Prostate gland (tissue), 2 donors: ENCODE measurements around the gene PKMYT1. TPM values are rescaled to one million over a fixed set of nuclear protein-coding genes. Genes with fewer than 3 reads are reported as not detected.
A peak's percentile ranks its signal among the peaks of the same experiment; 100 is the strongest.

Experiments
- DNase-seq: peaks from one replicate; pipeline ENCODE4 v3.0.0-alpha.2; 2019; ENCODE audit warnings: low spot score
- H3K27ac ChIP-seq, 2 donors: fragments of 200-600 bp; sonication (generic); 2 replicates each; pipeline ENCODE4 v1.5.1; 2017 to 2019
- H3K27me3 ChIP-seq: fragments of 200-600 bp; sonication (generic); replicated peaks from 2 replicates; pipeline ENCODE4 v1.5.1; 2019; ENCODE audit not compliant: insufficient read depth
- H3K36me3 ChIP-seq, 2 donors: fragments of 200-600 bp; sonication (generic); 1 replicate in 1 of 2; 2 replicates in 1 of 2; pipeline versions ENCODE4 v1.5.1 to v1.8.1; 2017 to 2019
- H3K4me1 ChIP-seq: fragments of 200-600 bp; sonication (generic); replicated peaks from 2 replicates; pipeline ENCODE4 v1.5.1; 2019
- H3K4me3 ChIP-seq, 2 donors: fragments of 200-600 bp; sonication (generic); 2 replicates each; pipeline ENCODE4 v1.5.1; 2017 to 2019
- H3K9me3 ChIP-seq: fragments of 200-600 bp; sonication (generic); 2 replicates; pipeline ENCODE4 v1.5.1; 2017
- CTCF ChIP-seq, 4 experiments: fragments of 200-600 bp in 2 of 4; fragments of 450-650 bp in 2 of 4; sonication (generic) in 2 of 4; IDR thresholded peaks; 1 replicate in 3 of 4; 2 replicates in 1 of 4; pipeline ENCODE4 v1.5.1; 2016 to 2019; ENCODE audit warnings: antibody characterized with exemption in 4 of 4, mild to moderate bottlenecking in 2 of 4, moderate library complexity in 2 of 4
- POLR2A ChIP-seq: fragments of 450-650 bp; IDR thresholded peaks from one replicate; pipeline ENCODE4 v1.6.1; 2016; ENCODE audit warnings: antibody characterized with exemption, mild to moderate bottlenecking
- POLR2AphosphoS5 ChIP-seq: sonication (generic); formaldehyde crosslinking; IDR thresholded peaks from one replicate; pipeline ENCODE4 v1.6.1; 2017; ENCODE audit warnings: antibody characterized with exemption
- WGBS: methylation state at CpG from one replicate; pipeline ENCODE4 v1.1.5; 2018; 5-methylcytosine and 5-hydroxymethylcytosine counted together
- intact Hi-C: fragments of 100-400 bp; cut with DNase I; formaldehyde crosslinking; loops from one replicate; pipeline ENCODE4 v1.14.2; 2022
- total RNA-seq, 2 donors: library from RNA; depleted of rRNA; stranded (reverse); fragments of >200 nt; gene quantifications; one replicate each; pipeline ENCODE4 v1.1.0, GENCODE V29; 2016

Gene PKMYT1
- total RNA-seq, 2 donors from 2014 or later: 4.1 to 25.5 TPM

DNA sequence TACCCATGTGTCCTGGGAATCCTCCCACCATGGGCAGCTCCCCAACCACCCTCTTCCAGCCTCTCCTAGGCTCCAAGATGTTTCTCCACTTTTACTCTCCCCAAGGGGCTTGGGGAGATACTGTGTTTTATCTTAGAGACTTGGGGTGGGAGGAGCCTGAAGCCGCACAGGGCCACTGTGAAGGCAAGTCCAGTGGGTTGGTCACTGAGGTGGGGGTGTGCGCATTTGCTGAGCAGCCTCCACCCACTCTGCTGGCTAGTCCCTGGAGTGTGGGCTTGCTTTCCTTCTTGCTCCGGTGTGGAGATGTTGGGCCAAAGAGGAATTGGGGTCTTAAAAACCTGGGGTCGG lies 28.4 kb upstream of the PKMYT1 start:
- 73% methylated on average over 4 of the region's 4 CpGs for WGBS
- Histone ChIP-seq H3K4me3 (no peak overlapping the region), H3K36me3 (no peaks in the 10 kb centered on the region), H3K27ac (no peak overlapping the region), H3K4me1 (peaks cover 7% of the 10 kb centered on the region), H3K9me3 (no peaks in the 10 kb centered on the region), H3K27me3 (no peaks in the 10 kb centered on the region)
- TF ChIP-seq POLR2AphosphoS5 (no peak), POLR2A (no peak), CTCF (IDR thresholded peaks at IDR 0.05) (no peak)
- intact Hi-C loops: no loop called here
- no peak for DNase-seq

- Histone ChIP-seq H3K4me1 (peaks cover 7% of the 10 kb centered on the region), H3K27me3 (no peaks in the 10 kb centered on the region), H3K27ac (no peak overlapping the region), H3K9me3 (no peaks in the 10 kb centered on the region), H3K36me3 (no peaks in the 10 kb centered on the region), H3K4me3 (no peak overlapping the region)
- 33% methylated on average over 17 of the region's 17 CpGs for WGBS
- TF ChIP-seq CTCF (IDR thresholded peaks at IDR 0.05) (no peak), POLR2A (no peak), POLR2AphosphoS5 (no peak)
- DNase-seq: no peak
- intact Hi-C loops: no loop called here
Measured at GRCh38 chr16:3007957-3008689, 27.9 kb upstream of the PKMYT1 start.

DNA sequence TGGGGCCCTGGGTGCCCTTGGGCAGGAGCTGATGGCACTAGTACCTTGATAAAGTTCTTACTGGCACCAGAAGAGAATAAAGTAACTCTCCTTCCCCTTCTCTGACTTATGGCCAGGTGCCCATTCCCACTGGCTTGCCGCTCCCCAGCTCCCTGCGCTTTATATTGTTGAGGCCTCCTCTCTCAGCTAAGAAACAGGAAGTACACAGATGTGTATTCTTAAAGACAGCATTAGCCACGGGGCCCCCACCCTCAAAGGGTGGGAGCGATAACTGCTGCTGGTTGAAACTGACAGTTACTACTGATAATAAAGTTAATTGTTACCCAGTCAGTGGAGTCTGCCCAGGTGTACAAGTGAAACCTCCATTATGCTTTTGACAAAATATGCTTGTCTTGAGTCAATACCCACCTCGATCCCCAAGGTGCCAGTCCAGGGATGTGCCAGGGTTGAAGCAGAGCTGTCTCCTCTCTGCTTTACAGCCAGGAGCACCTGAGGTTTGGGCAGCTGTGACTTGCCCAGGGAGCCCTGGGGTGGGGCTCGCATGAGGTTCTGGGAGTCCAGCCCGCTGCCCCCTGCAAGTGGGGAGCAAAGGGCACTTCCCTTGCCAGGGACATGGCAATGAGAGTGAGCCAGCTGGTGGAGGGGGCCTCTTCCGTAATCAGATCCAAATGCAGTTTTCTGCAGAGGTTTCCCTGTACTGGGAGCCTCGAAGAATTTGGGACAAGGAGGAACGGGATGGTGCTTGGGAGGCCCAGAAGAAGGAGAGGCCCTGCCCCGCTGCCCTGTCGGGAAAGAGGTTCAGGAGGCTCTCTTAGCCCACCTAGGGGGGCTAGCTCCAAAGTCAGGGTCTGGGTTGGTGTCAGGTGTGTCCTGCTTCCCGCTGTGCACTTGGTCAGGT lies 27.1 kb upstream of the PKMYT1 start:
- WGBS: 31% methylated on average over 13 of the region's 13 CpGs
- Histone ChIP-seq H3K27ac (no peak overlapping the region), H3K27me3 (no peaks in the 10 kb centered on the region), H3K9me3 (no peaks in the 10 kb centered on the region), H3K4me3 (no peak overlapping the region), H3K36me3 (no peaks in the 10 kb centered on the region), H3K4me1 (peaks cover 7% of the 10 kb centered on the region)
- TF ChIP-seq POLR2A (no peak), POLR2AphosphoS5 (no peak), CTCF (IDR thresholded peaks at IDR 0.05) (no peak)
- intact Hi-C loops: no loop called here
- DNase-seq: no peak

DNA sequence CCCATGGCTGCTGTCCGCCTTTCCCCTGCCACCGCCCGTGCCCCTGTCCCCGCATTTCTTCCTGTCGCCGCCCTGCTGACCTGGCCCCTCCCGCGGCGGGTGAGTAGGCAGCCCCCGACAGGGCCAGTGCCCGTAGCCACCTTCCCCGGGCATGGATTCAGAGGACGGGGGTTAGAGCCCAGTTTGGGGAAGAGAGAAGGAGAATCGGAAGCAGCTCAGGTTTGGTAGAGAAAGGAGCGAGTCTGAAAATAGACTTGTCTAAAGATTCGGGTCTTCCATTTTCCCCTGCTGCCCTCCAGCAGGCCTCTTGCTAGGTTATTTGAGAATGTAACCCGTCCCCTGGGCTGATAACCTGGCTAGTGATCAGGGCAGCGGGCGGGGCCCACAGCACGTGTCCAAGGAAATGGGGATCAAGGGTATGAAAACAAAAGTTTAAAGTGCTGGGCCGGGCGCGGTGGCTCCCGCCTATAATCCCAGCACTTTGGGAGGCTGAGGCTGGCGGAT lies 24.6 kb upstream of the PKMYT1 start:
- 19% methylated on average over 25 of the region's 25 CpGs for WGBS
- intact Hi-C loops: no loop called here
- no peaks in the 10 kb centered on the region for H3K9me3 ChIP-seq
- no peaks in the 10 kb centered on the region for H3K36me3 ChIP-seq
- no peak overlapping the region for H3K27ac ChIP-seq
- H3K4me1 ChIP-seq: no peaks in the 10 kb centered on the region
- DNase-seq: no peak
- H3K4me3 ChIP-seq: no peak overlapping the region
- H3K27me3 ChIP-seq: no peaks in the 10 kb centered on the region
- no peak for TF ChIP-seq POLR2AphosphoS5

- WGBS: 0% methylated on average over 50 of the region's 67 CpGs
- intact Hi-C loops: no loop called here
- H3K9me3 ChIP-seq: no peaks in the 10 kb centered on the region
- H3K4me1 ChIP-seq: no peaks in the 10 kb centered on the region
- peak overlapping the region; percentile 16 to 17 for H3K4me3 ChIP-seq
- no peaks in the 10 kb centered on the region for H3K36me3 ChIP-seq
- no peak for TF ChIP-seq POLR2AphosphoS5
- no peak for TF ChIP-seq POLR2A
- no peak for TF ChIP-seq CTCF (IDR thresholded peaks at IDR 0.05)
- H3K27ac ChIP-seq: no peak overlapping the region
- no peak for DNase-seq
- no peaks in the 10 kb centered on the region for H3K27me3 ChIP-seq
Measured at GRCh38 chr16:3004319-3004718, 24.1 kb upstream of the PKMYT1 start.
